ENCODE data around the gene LY6G5C.

The LY6G5C gene

DNA sequence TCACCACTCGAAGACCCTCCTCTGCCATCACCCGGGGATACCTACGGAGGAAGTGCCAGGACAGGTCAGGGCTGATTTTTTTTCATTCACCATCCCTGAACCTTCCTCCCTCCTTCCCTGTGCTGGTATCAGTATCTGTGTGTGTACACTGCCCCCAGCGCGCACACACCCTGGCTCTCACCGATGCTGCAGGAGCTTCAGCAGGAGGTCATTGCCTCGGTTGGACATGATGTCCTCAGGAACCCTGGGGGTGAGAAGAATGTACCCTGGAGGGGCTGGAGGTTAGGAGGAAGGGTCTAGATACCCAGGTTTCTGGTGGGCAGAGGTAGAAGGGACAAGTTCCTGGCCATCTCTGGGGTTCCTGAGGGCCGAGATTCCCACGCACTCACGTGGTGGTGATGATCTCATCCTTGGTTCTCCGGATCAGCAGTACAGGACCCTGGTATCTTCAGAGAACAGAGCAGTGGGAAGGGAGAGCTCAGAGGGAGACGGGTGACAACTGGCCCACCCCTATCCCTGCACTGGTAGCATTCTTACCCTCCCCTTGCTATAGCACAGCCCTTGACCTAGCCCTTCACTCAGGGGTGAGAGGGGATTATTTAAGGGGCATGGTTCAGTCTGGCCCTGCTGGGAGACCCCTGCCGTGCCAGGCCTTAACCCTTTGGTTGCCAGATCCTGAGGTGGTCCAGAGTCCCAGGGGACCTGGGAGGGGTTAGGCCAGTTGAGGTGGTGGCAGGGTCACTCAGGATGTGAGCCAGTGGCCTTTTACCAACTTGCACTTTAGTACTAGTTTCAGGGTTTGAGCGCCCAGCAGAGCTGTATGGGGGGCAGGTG, 7.2 kb upstream of the LY6G5C start:
- peaks cover 8% of the 10 kb centered on the region for H3K4me1 Mint-ChIP-seq
- H3K4me3 Mint-ChIP-seq = no peak overlapping the region
- no peak for DNase-seq (ENCODE audit: low spot score in 2 of 2)
- no peak for ATAC-seq
- H3K36me3 Mint-ChIP-seq = peaks cover 71% of the 10 kb centered on the region
- H3K27ac Mint-ChIP-seq = peak overlapping the region; percentile 32
- H3K9me3 Mint-ChIP-seq = no peaks in the 10 kb centered on the region

GRCh38 chr6:31687321-31687720, 6.5 kb upstream of the LY6G5C start:
- peak overlapping the region; percentile 32 for H3K27ac Mint-ChIP-seq
- H3K36me3 Mint-ChIP-seq = peaks cover 69% of the 10 kb centered on the region
- no peaks in the 10 kb centered on the region for H3K9me3 Mint-ChIP-seq
- peaks cover 8% of the 10 kb centered on the region for H3K4me1 Mint-ChIP-seq
- ATAC-seq (no peak), DNase-seq (ENCODE audit: low spot score in 2 of 2) (no peak)
- H3K4me3 Mint-ChIP-seq = no peak overlapping the region

- DNase-seq (ENCODE audit: low spot score in 2 of 2) = no peak
- no peak for ATAC-seq
- no peak overlapping the region for H3K4me3 Mint-ChIP-seq
- H3K36me3 Mint-ChIP-seq = peaks cover 68% of the 10 kb centered on the region
- peaks cover 12% of the 10 kb centered on the region for H3K4me1 Mint-ChIP-seq
- H3K9me3 Mint-ChIP-seq = no peaks in the 10 kb centered on the region
- peak overlapping the region; percentile 32 for H3K27ac Mint-ChIP-seq
These were observed 5.6 kb upstream of the LY6G5C start for GRCh38 chr6:31686483-31686882.

DNA sequence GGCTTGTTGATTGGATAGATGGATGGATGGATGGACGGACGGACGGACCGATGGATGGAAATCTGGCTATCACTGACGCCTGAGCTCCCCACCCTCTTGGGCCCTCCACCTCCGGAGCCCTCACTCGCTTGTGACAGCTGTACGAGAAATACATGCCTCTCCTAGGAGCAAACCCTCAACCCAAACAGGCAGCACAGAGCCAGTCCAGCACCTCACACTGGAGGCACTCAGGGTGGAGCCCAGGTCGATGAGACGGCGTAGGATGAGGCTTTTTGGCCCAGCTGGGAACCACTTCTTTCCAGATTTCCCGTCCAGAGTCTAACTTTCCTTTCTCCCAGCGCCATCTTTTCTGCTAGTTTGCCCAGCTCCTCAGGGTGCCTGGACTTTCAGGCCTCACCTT, 2.7 kb upstream of the LY6G5C start:
- Mint-ChIP-seq H3K9me3 (no peaks in the 10 kb centered on the region), H3K27ac (peak overlapping the region; percentile 40), H3K36me3 (peaks cover 50% of the 10 kb centered on the region), H3K4me1 (peaks cover 26% of the 10 kb centered on the region), H3K4me3 (no peak overlapping the region)
- DNase-seq (ENCODE audit: low spot score in 2 of 2) (no peak), ATAC-seq (no peak)

- DNase-seq (ENCODE audit: low spot score in 2 of 2) (peak in 1 of 2 donors; percentile 71), ATAC-seq (peak; percentile 74)
- Mint-ChIP-seq H3K36me3 (peaks cover 26% of the 10 kb centered on the region), H3K4me3 (peak overlapping the region; percentile 83), H3K4me1 (peaks cover 34% of the 10 kb centered on the region), H3K27ac (peak overlapping the region; percentile 90), H3K9me3 (no peaks in the 10 kb centered on the region)
These were observed 336 bp upstream of the LY6G5C start for GRCh38 chr6:31681135-31681671.

- peaks cover 35% of the 10 kb centered on the region for H3K36me3 Mint-ChIP-seq
- H3K4me1 Mint-ChIP-seq = peaks cover 34% of the 10 kb centered on the region
- no peak overlapping the region for H3K27ac Mint-ChIP-seq
- no peaks in the 10 kb centered on the region for H3K9me3 Mint-ChIP-seq
- H3K4me3 Mint-ChIP-seq = no peak overlapping the region
- ATAC-seq (no peak), DNase-seq (ENCODE audit: low spot score in 2 of 2) (no peak)
These were observed 2.9 kb downstream of the LY6G5C start for GRCh38 chr6:31677955-31678354.

DNA sequence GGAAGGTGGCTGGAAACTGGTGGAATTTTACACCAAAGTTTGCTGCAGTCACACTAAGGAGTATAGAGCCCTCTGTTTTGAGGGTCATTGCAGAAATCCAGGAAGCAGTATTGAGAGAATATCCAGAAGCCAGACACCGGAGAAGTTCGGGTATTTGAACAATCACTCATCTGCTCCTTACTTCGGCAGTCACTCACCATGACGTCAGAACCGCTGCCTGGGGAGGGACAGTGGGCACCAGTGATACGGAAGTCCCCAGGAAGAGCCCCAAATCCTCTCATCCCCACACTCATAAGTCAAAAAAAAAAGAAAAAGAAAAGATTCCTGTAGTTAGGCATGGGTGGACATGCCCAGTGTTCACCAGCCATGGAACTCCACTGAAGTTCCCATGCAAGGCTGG, 4.0 kb downstream of the LY6G5C start:
- Mint-ChIP-seq H3K27ac (peak overlapping the region; percentile 65), H3K4me3 (no peak overlapping the region), H3K4me1 (peaks cover 34% of the 10 kb centered on the region), H3K9me3 (no peaks in the 10 kb centered on the region), H3K36me3 (peaks cover 36% of the 10 kb centered on the region)
- no peak for ATAC-seq
- no peak for DNase-seq (ENCODE audit: low spot score in 2 of 2)

GRCh38 chr6:31676322-31676903, 4.5 kb downstream of the LY6G5C start:
- Mint-ChIP-seq H3K36me3 (peaks cover 40% of the 10 kb centered on the region), H3K9me3 (no peaks in the 10 kb centered on the region), H3K4me1 (peaks cover 30% of the 10 kb centered on the region), H3K4me3 (no peak overlapping the region), H3K27ac (peak overlapping the region; percentile 65)
- ATAC-seq (no peak), DNase-seq (ENCODE audit: low spot score in 2 of 2) (no peak)

DNA sequence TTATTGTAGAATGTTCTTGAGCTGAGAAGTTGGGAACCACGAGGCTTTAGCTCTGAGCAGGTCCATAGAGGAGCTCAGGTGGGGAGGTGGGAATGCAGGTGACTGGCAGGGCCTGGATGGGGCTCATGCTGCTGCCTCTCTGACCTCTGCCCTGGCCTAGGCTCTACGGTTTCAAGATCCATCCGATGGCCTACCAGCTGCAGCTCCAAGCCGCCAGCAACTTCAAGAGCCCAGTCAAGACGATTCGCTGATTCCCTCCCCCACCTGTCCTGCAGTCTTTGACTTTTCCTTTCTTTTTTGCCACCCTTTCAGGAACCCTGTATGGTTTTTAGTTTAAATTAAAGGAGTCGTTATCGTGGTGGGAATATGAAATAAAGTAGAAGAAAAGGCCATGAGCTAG, 11.2 kb downstream of the LY6G5C start, which contains the start of gene LY6G5B:
Gene LY6G5B, plus strand, starts transcription at position 301 of the 400 bp plus-strand sequence. CDS start 975 bp downstream, outside the sequence.
- H3K36me3 Mint-ChIP-seq = peaks cover 99% of the 10 kb centered on the region
- DNase-seq (ENCODE audit: low spot score in 2 of 2) = no peak
- H3K4me3 Mint-ChIP-seq = no peak within 1 kb of the TSS
- no peaks in the 10 kb centered on the region for H3K9me3 Mint-ChIP-seq
- H3K4me1 Mint-ChIP-seq = peaks cover 33% of the 10 kb centered on the region
- no peak for ATAC-seq
- peak within 1 kb of the TSS; percentile 58 for H3K27ac Mint-ChIP-seq

- Mint-ChIP-seq H3K4me3 (peak overlapping the region; percentile 95), H3K36me3 (peaks cover 99% of the 10 kb centered on the region), H3K4me1 (peaks cover 63% of the 10 kb centered on the region)
These were observed 14.4 kb downstream of the LY6G5C start for GRCh38 chr6:31666337-31666965.

GRCh38 chr6:31665501-31666336, 15.1 kb downstream of the LY6G5C start, which contains the start of gene CSNK2B:
Gene CSNK2B, plus strand, starts transcription at chr6:31666080. Its CDS starts 752 bp downstream, at chr6:31666832.
- Mint-ChIP-seq H3K27ac (peak within 1 kb of the TSS; percentile 99), H3K36me3 (peaks cover 99% of the 10 kb centered on the region), H3K4me1 (peaks cover 70% of the 10 kb centered on the region), H3K4me3 (peak within 1 kb of the TSS; percentile 95), H3K9me3 (no peaks in the 10 kb centered on the region)
- ATAC-seq (peak; percentile 91), DNase-seq (ENCODE audit: low spot score in 2 of 2) (peak; percentile 87 to 98)

More at GRCh38 chr6:31666337-31666965, 14.4 kb downstream of the LY6G5C start:
- DNase-seq (ENCODE audit: low spot score in 2 of 2) (no peak), ATAC-seq (no peak)
- Mint-ChIP-seq H3K27ac (peak overlapping the region; percentile 99), H3K9me3 (no peaks in the 10 kb centered on the region)

GRCh38 chr6:31664790-31665500, 15.9 kb downstream of the LY6G5C start, which contains the start of gene GPANK1:
Gene GPANK1, minus strand, starts transcription at chr6:31664997. Its CDS starts 519 bp downstream, at chr6:31664478.
- Mint-ChIP-seq H3K9me3 (no peaks in the 10 kb centered on the region), H3K36me3 (peaks cover 99% of the 10 kb centered on the region), H3K27ac (peak within 1 kb of the TSS; percentile 99), H3K4me1 (peaks cover 67% of the 10 kb centered on the region), H3K4me3 (peak within 1 kb of the TSS; percentile 95)
- peak; percentile 63 for ATAC-seq
- peak; percentile 70 to 93 for DNase-seq (ENCODE audit: low spot score in 2 of 2)

DNA sequence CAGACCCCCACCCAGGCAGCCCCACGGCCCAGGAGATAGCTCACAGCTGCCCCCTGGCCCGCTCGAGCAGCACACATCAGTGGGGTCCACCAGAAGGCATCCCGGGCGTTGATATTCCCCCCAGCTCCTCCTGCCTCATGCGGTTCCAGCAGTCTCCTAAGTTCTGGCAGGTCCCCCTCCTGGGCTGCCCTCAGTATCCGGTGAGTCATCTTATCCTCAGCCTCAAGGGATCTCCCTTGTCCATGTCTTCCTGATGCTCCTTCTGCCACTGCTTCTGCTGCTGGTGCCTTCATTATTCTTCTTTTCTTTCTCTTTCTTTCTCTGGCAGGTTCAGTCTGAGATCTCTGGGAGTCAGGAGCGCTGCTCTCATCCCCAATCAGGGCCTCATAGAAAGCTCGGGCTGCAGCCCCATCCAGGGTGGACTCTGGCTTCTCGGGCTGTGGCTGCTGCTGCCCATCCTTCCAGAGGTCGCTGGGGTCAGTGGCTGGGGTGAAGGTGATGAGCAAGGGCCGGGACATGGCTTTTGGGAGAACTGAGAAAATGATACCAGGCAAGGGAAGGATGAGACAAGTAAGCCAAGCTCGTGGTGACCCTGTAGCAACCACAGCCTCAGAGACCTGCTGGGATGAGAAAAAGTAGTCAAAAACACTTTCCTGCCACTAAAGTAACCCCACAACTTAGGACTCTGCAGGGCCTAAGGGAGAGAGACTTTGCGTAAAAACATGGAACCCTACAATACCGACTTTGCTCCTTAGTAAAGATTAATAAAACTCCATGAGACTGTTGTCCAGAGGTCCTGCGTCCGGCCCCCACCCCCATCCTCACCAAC, 16.7 kb downstream of the LY6G5C start:
- peaks cover 97% of the 10 kb centered on the region for H3K36me3 Mint-ChIP-seq

More for the DNA sequence above, 16.7 kb downstream of the LY6G5C start:
- Mint-ChIP-seq H3K4me1 (peaks cover 75% of the 10 kb centered on the region), H3K9me3 (no peaks in the 10 kb centered on the region), H3K27ac (peak overlapping the region; percentile 99), H3K4me3 (peak overlapping the region; percentile 95)
- ATAC-seq = no peak
- DNase-seq (ENCODE audit: low spot score in 2 of 2) = peak in 1 of 2 donors; percentile 62

Data from stimulated activated effector memory CD8-positive, alpha-beta T cell treated with anti-CD3 and anti-CD28 coated beads, Interleukin-12 subunit alpha, Interleukin-12 subunit beta, amount 100 ng/mL, for 72 hours (primary cell).